ENCODE results near the gene INPP5A. TPM values are rescaled to one million over a fixed set of nuclear protein-coding genes. Genes with fewer than 3 reads are reported as not detected.

The INPP5A gene
- total and polyA plus RNA-seq, 9 of the 15 experiments (the other 6 are each of a cell fraction or from before 2014, with no cell fraction given): 0.66 to 11.6 (median 7.7) TPM

- TF ChIP-seq CEBPG (CRISPR knock-in tag; IDR thresholded peaks at IDR 0.05) (no peak), CEBPG (tag; conservative IDR thresholded peaks at IDR 0.05 in 1 of 2, IDR thresholded peaks at IDR 0.05 in 1 of 2) (no peak), ZC3H4 (CRISPR knock-in tag; IDR thresholded peaks at IDR 0.05; ENCODE audit: borderline replicate concordance) (no peak), RAD21 (CRISPR knock-in tag; conservative IDR thresholded peaks at IDR 0.05 in 1 of 2, IDR thresholded peaks at IDR 0.05 in 1 of 2) (peak in 1 of 2 experiments; percentile 34; a peak in 2 of 4 replicates), KLF1 (tag; IDR thresholded peaks at IDR 0.05) (0 out of 2 replicates have a peak, but pooled peaks have one; percentile 34), ZNF655 (CRISPR knock-in tag; IDR thresholded peaks at IDR 0.05) (no peak), REST (IDR thresholded peaks at IDR 0.05; ENCODE audit: borderline replicate concordance) (peak; percentile 22; the same call in 1 of the 2 replicates), REST (CRISPR knock-in tag; IDR thresholded peaks at IDR 0.05; ENCODE audit: low read depth) (0 out of 2 replicates have a peak, but pooled peaks have one; percentile 40), VEZF1 (CRISPR knock-in tag; IDR thresholded peaks at IDR 0.05) (peak; percentile 78), PML (IDR thresholded peaks at IDR 0.05; ENCODE audit: low read length) (no peak), ATF3 (IDR thresholded peaks at IDR 0.05) (peak; percentile 82), ATF3 (CRISPR knock-in tag; conservative IDR thresholded peaks at IDR 0.05) (no peak), PKNOX1 (IDR thresholded peaks at IDR 0.05) (peak; percentile 96)
These were observed 507 bp upstream of the INPP5A start (continued) for GRCh38 chr10:132536877-132537683.

Data from K562 (cell line).